Hepatic stellate cell (primary cell): ENCODE results near the gene GPR107.
"Not testable (repeated sequence)": the region's sequence is repeated elsewhere in the genome, so short reads cannot be mapped to it uniquely, and the experiment has no call there.

Source experiments
- DNase-seq: peaks from one replicate; pipeline ENCODE4 v3.0.0; 2011; ENCODE audit warnings: low spot score

The GPR107 gene

DNA sequence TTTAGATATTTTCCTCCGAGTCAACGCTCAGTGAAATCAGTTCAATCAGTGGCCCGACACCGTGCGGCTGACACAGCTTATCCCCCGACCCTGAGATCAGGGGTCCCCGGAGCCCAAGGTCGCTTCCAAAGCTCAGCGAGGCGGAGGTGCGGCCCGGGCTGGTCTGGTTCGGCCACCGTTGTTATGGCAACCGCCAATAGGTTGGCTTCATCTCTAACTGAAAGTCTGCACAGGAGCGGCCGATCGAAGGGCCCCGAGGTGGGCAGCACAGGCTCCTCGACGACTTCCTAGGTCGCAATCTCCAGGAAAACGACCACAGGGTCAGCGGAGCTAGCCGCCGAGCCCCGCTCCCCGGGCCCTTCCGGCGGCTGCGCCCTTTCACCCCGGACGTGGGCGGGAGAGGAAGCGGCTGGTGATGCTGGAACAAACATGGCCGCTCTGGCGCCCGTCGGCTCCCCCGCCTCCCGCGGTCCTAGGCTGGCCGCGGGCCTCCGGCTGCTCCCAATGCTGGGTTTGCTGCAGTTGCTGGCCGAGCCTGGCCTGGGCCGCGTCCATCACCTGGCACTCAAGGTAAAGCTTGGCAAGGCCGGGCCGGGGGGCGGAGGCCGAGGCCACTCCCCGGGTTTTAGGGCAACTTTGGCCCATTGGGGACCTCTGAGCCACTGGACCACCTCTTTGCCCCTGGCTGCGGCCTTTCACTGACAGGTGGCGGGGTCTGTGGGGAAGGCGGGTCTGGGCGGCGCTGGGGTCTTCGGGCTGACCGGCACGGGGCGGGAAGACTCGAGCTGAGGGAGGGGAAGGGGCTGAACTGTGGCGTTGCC is at the start of gene GPR107:
TSS of gene GPR107 (plus strand) at position 403 of the 821 bp plus-strand sequence. CDS start at position 430, 27 bp downstream.
- peak; percentile 91 for DNase-seq

DNA sequence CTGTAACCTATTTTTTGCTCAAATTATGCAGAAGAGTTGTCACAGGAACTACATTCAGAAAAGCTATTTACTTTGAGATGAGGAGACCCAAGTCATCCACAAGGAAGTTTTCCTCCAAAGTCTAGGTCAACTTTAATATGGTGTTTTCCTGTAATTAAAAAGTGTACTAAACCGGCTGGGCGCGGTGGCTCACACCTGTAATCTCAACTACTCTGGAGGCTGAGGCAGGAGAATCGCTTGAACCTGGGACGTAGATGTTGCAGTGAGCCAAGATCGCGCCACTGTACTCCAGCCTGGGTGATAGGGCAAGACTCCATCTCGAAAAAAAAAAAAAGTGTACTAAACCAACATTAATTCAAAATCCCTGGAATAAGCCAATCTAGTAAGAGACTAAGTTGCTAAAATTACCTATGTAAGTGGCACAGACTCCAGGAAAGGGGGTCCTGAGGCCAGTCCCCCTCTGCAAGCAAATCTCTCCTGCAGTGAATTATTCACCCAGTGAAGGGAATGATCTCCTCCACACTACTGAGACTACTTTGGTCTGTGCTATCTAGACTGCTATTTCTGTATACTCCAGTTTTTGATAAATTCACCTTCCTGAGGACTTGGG is 49.7 kb upstream of the GPR107 start:
- DNase-seq: no peak

GRCh38 chr9:130006952-130007351 is 46.8 kb upstream of the GPR107 start:
- DNase-seq: not testable (repeated sequence)

- no peak for DNase-seq
Measured at GRCh38 chr9:130008538-130008937, 45.2 kb upstream of the GPR107 start.

- not testable (repeated sequence) for DNase-seq
Measured at GRCh38 chr9:130009546-130009945, 44.2 kb upstream of the GPR107 start.

- no peak for DNase-seq
Measured at GRCh38 chr9:130010151-130010988, 43.3 kb upstream of the GPR107 start.

DNA sequence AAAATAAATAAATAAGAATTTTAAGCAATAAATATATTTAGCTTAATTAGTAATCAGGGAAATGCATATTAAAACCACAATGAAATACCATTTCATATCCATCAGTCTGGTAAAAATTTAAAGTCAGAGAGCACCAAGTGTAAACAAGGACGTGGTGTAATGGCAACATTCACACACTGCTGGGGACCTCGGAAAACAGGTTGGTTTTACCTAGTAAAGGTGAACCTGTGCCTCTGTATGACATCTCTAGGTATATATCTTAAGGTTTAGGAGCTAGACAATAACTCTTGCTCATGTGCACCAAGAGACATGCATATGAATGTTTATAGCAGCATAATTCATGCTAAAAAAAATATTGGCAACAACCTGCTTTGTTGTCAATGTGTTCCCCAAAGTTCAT is 40.4 kb upstream of the GPR107 start:
- DNase-seq: no peak

GRCh38 chr9:130015353-130016019 is 38.2 kb upstream of the GPR107 start:
- DNase-seq: no peak

DNA sequence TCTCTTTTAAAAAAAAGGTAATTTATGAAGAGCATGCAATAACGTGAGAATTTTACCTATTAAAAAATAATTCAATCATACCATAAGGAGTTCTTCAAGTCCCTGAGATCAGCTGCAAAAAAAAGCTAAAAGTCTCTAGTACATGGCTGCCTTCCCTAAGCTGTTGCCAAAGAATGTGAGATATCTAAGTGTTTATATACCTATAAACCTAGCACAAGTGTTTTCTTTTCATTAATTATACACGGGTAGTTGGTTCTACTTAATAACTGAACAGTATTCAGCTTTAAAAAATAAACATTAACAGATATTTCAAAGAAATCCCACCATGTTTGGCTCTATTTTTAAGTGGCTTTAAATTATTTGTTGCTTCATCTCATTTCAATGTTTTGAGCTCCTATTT is 36.6 kb upstream of the GPR107 start:
- DNase-seq: no peak

DNA sequence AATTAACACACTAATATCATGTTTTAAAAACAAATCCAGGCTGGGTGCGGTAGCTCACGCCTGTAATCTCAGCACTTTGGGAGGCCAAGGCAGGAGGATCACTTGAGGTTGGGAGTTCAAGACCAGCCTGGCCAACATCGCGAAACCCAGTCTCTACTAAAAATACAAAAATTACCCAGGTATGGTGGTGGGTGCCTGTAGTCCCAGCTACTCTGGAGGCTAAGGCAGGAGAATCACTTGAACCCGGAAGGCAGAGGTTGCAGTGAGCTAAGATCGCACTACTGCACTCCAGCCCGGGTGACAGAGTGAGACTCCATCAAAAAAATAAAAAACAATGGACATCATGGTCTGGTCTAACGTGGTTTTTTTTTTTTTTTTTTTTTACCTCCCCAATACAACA is 36.2 kb upstream of the GPR107 start:
- not testable (repeated sequence) for DNase-seq

GRCh38 chr9:130018265-130018664 is 35.4 kb upstream of the GPR107 start:
- DNase-seq: no peak

- no peak for DNase-seq
Measured at GRCh38 chr9:130020618-130021017, 33.1 kb upstream of the GPR107 start.

GRCh38 chr9:130021123-130021522 is 32.6 kb upstream of the GPR107 start:
- no peak for DNase-seq

DNA sequence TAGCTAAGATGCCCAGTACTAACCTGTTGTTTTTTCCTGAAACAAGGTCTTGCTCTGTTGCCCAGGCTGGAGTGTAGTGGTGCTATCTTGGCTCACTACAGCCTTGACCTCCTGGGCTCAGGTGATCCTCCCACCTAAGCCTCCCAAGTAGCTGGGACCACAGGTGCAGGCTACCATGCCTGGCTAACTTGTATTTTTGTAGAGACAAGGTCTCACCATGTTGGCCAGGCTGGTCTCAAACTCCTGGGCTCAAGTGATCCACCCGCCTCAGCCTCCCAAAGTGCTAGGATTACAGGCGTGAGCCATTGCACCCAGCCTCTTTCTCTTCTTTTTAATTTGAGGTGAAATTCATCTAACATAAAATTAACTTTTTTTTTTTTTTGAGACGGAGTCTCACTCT is 31.9 kb upstream of the GPR107 start:
- DNase-seq: not testable (repeated sequence)

GRCh38 chr9:130022566-130023143 is 31.1 kb upstream of the GPR107 start:
- DNase-seq: no peak

GRCh38 chr9:130023144-130023787 is 30.4 kb upstream of the GPR107 start:
- DNase-seq: no peak

DNA sequence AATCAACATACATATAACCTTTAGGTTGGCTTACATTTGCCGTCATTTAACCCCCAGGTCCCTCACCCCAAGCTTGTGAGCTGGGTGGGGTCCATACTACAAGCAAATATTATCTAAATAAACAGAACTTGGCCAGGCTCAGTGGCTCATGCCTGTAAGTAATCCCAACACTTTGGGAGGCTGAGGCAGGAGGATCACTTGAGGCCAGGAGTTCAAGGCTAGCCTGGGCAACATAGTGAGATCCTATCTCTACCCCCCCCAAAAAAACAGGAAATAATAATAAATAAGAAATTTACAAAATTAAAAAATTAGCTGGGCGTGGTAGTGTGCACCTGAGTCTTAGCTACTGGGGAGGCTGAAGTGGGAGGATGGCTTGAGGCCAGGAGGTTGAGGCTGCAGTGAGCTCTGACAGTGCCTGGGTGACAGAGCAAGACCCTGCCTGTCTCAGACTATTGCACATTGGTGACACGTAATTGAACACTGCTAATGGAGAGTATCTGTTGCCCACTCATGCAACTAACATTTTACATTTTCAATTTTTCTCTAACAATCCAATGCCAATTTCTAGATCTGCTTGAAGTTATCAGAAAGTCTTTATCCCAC is 29.6 kb upstream of the GPR107 start:
- DNase-seq: no peak

- no peak for DNase-seq
Measured at GRCh38 chr9:130024597-130024994, 29.1 kb upstream of the GPR107 start.

DNA sequence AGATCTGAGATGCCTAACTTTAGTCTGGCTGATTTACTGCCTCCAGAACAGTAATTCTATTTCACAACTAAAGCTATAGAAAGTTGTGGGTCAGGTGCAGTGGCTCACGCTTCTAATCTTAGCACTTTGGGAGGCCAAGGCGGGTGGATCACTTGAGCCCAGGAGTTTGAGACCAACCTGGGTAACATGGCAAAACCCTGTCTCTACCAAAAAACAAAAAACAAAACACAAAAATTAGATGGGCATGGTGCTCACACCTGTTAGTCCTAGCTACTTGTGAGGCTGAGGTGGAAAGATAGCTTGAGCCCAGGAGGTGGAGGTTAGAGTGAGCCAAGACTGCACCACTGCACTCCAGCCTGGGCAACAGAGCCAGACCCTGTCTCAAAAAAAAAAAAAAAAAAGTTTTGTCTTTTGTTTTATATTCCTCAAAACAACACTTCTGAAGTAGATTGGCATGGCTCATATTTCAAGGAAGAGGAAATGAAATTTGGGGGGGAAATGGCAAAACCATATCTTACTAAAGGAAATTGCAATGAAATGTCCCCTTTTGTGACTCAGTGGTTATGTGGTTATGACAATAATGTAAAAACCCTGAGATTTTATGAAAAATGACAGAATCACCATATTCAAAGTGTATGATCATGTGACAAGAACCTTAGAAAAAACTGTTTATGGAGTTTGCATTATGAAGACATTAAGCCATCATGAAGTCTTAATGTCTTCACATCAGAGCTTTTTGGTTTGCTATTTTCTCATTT is 26.9 kb upstream of the GPR107 start:
- DNase-seq: no peak
